HG02798 (cell line): ENCODE data around the gene SCG5.
A peak's percentile ranks its signal among the peaks of the same experiment; 100 is the strongest.

Experiments used
- ATAC-seq: cut with Tn5 transposase; IDR thresholded peaks from one replicate; pipeline ENCODE4 v1.9.1; 2021; ENCODE audit warnings: mild to moderate bottlenecking; ENCODE audit not compliant: unreplicated experiment, poor library complexity

SCG5 gene

GRCh38 chr15:32718821-32719716 is 77.6 kb downstream of the SCG5 start:
- no peak for ATAC-seq

GRCh38 chr15:32721596-32721995 is 80.1 kb downstream of the SCG5 start:
- ATAC-seq, result no peak

GRCh38 chr15:32722136-32722535 is 80.6 kb downstream of the SCG5 start:
- no peak for ATAC-seq

GRCh38 chr15:32723171-32723948 is 81.8 kb downstream of the SCG5 start:
- peak; percentile 88 for ATAC-seq

GRCh38 chr15:32729700-32730395 is 88.3 kb downstream of the SCG5 start:
- no peak for ATAC-seq

GRCh38 chr15:32730677-32731654 is 89.5 kb downstream of the SCG5 start:
- no peak for ATAC-seq

- no peak for ATAC-seq
These were observed 91.2 kb downstream of the SCG5 start for GRCh38 chr15:32732574-32733157.

- no peak for ATAC-seq
These were observed 91.8 kb downstream of the SCG5 start for GRCh38 chr15:32733281-32733680.

- no peak for ATAC-seq
These were observed 94.6 kb downstream of the SCG5 start for GRCh38 chr15:32735989-32736700.

- ATAC-seq, result no peak
These were observed 95.2 kb downstream of the SCG5 start for GRCh38 chr15:32736701-32737061.

- ATAC-seq, result no peak
These were observed 95.8 kb downstream of the SCG5 start for GRCh38 chr15:32737304-32737703.

GRCh38 chr15:32738666-32739065 is 97.2 kb downstream of the SCG5 start:
- no peak for ATAC-seq

GRCh38 chr15:32739522-32740063 is 98.1 kb downstream of the SCG5 start:
- no peak for ATAC-seq

- no peak for ATAC-seq
These were observed 102.1 kb downstream of the SCG5 start for GRCh38 chr15:32743411-32744140.

- ATAC-seq, result no peak
These were observed 104.8 kb downstream of the SCG5 start for GRCh38 chr15:32746116-32746857.
